Suprapubic skin (tissue), 3 donors: ENCODE results near the gene CDK5R1.

Experiments used
- EP300 ChIP-seq: sonication (generic); formaldehyde crosslinking; IDR thresholded peaks from one replicate; pipeline ENCODE4 v1.6.1; 2017; ENCODE audit warnings: antibody characterized with exemption
- POLR2A ChIP-seq, 2 donors: fragments of 450-650 bp; IDR thresholded peaks; one replicate each; pipeline ENCODE4 v1.6.1; 2017; ENCODE audit warnings: antibody characterized with exemption in 2 of 2, mild to moderate bottlenecking in 2 of 2, moderate library complexity in 2 of 2
- TF ChIP-seq, protein P1 (sequence below), 2 donors: fragments of 200-600 bp in 1 of 2; fragments of 450-650 bp in 1 of 2; sonication (generic) in 1 of 2; IDR thresholded peaks; one replicate each; pipeline ENCODE4 v1.5.1; 2016 to 2019; ENCODE audit warnings: antibody characterized with exemption in 2 of 2, mild to moderate bottlenecking in 1 of 2, moderate library complexity in 1 of 2

DNA sequence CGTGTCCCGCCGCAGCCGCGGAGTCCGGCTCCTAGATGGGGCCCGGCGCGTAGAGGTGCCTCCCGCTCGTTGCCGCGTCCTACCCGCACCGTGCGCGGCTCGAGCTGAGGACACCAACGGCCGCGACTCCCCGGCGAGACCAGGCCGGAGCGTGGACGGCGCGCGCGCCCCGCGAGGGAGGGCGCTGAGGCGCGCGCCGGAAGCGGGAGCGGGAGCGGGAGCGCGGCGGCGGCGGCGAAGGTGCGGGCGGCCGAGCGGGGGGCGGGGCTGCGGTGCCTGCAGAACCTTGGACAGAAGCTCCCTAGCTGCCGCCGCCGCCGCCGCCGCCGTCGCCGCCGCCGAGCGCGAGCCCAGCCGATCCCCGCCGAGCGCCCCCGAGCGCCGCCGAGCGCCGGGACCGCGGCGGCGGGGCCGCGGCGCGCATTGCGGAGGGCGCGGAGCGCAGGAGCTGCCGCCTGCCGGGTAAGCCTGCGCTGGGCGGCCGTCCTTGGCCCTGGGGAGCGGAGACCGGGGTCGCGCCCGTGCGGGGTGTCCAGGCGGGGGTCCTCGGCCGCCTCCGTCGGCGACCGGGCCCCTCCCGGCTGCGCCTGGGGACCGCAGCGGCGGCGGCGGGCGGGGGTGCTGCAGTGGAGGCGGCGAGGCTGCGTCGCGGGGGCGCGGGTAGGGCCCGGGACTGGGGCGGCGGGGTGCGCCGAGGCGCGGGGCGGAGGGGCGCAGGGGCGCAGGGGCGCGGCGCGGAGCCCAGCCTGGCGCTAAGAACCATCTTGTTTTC is at the start of gene CDK5R1:
- TF ChIP-seq EP300, result no peak
- TF ChIP-seq, protein P1, sequence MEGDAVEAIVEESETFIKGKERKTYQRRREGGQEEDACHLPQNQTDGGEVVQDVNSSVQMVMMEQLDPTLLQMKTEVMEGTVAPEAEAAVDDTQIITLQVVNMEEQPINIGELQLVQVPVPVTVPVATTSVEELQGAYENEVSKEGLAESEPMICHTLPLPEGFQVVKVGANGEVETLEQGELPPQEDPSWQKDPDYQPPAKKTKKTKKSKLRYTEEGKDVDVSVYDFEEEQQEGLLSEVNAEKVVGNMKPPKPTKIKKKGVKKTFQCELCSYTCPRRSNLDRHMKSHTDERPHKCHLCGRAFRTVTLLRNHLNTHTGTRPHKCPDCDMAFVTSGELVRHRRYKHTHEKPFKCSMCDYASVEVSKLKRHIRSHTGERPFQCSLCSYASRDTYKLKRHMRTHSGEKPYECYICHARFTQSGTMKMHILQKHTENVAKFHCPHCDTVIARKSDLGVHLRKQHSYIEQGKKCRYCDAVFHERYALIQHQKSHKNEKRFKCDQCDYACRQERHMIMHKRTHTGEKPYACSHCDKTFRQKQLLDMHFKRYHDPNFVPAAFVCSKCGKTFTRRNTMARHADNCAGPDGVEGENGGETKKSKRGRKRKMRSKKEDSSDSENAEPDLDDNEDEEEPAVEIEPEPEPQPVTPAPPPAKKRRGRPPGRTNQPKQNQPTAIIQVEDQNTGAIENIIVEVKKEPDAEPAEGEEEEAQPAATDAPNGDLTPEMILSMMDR (IDR thresholded peaks at IDR 0.05), result no peak
- TF ChIP-seq POLR2A (IDR thresholded peaks at IDR 0.05), result no peak
